Keratinocyte (primary cell): ENCODE results near the gene VTI1A. TPM values are rescaled to one million over a fixed set of nuclear protein-coding genes. Genes with fewer than 3 reads are reported as not detected.

Experiments
- DNase-seq: peaks from one replicate; pipeline ENCODE4 v3.0.0-alpha.2; 2011; ENCODE audit warnings: low read depth, missing footprints, low spot score
- FAIRE-seq: peaks from 2 replicates; lab custom pipeline; 2011; peaks lifted over from hg19 to GRCh38; lab: Jason Lieb, UNC
- H2AFZ ChIP-seq: 2 replicates; pipeline ENCODE4 v1.6.0; 2012; ENCODE audit warnings: low read length, control low read depth, inconsistent platforms; ENCODE audit not compliant: control insufficient read depth
- H3K27ac ChIP-seq: 2 replicates; pipeline ENCODE4 v1.5.1; 2011; ENCODE audit warnings: low read length; ENCODE audit not compliant: control insufficient read depth, insufficient read depth
- H3K27me3 ChIP-seq: 3 replicates; pipeline ENCODE4 v1.6.0; 2011; ENCODE audit warnings: low read length; ENCODE audit not compliant: control insufficient read depth, insufficient read depth; ENCODE audit errors: extremely low read depth
- H3K36me3 ChIP-seq, 2 experiments: 2 replicates in 1 of 2; 3 replicates in 1 of 2; pipeline ENCODE4 v1.5.1; 2011; ENCODE audit warnings: low read length in 2 of 2, mild to moderate bottlenecking in 1 of 2; ENCODE audit not compliant: control insufficient read depth in 2 of 2, insufficient read depth in 2 of 2; ENCODE audit errors: extremely low read depth in 1 of 2
- H3K4me1 ChIP-seq: 3 replicates; pipeline ENCODE4 v1.5.1; 2011; ENCODE audit warnings: low read length; ENCODE audit not compliant: control insufficient read depth, insufficient read depth; ENCODE audit errors: extremely low read depth
- H3K4me2 ChIP-seq: 3 replicates; pipeline ENCODE4 v1.6.0; 2011; ENCODE audit warnings: low read depth, low read length; ENCODE audit not compliant: control insufficient read depth, insufficient read depth; ENCODE audit errors: extremely low read depth
- H3K4me3 ChIP-seq, 3 experiments: fragments of 200-600 bp in 1 of 3; sonication (generic) in 1 of 3; 2 replicates in 2 of 3; 3 replicates in 1 of 3; pipeline ENCODE4 v1.5.1; 2011 to 2016; ENCODE audit warnings: low read length in 3 of 3, mild to moderate bottlenecking in 3 of 3, control low read depth in 2 of 3, inconsistent platforms in 1 of 3, low read depth in 1 of 3, mixed read lengths in 1 of 3, mixed run types in 1 of 3, moderate library complexity in 1 of 3; ENCODE audit not compliant: control insufficient read depth in 2 of 3, insufficient read depth in 2 of 3; ENCODE audit errors: extremely low read depth in 1 of 3
- H3K79me2 ChIP-seq: 2 replicates; pipeline ENCODE4 v1.6.0; 2012; ENCODE audit warnings: low read length; ENCODE audit not compliant: control insufficient read depth, insufficient read depth
- H3K9ac ChIP-seq: 3 replicates; pipeline ENCODE4 v1.6.0; 2011; ENCODE audit warnings: low read length; ENCODE audit not compliant: control insufficient read depth, insufficient read depth; ENCODE audit errors: extremely low read depth
- H3K9me1 ChIP-seq: 3 replicates; pipeline ENCODE4 v1.6.0; 2011; ENCODE audit warnings: low read length; ENCODE audit not compliant: control insufficient read depth, insufficient read depth; ENCODE audit errors: extremely low read depth
- H3K9me3 ChIP-seq: 2 replicates; pipeline ENCODE4 v1.5.1; 2012; ENCODE audit warnings: low read depth, low read length; ENCODE audit not compliant: control insufficient read depth
- H4K20me1 ChIP-seq: 3 replicates; pipeline ENCODE4 v1.6.0; 2011; ENCODE audit warnings: low read length; ENCODE audit not compliant: control insufficient read depth, insufficient read depth; ENCODE audit errors: extremely low read depth
- CTCF ChIP-seq, 3 experiments: IDR thresholded peaks in 1 of 3; conservative IDR thresholded peaks in 1 of 3; optimal IDR thresholded peaks in 1 of 3; 2 replicates in 2 of 3; 3 replicates in 1 of 3; pipeline versions ENCODE3 to v1.5.1; 2011; ENCODE audit warnings: low read length in 3 of 3, mild to moderate bottlenecking in 3 of 3, moderate library complexity in 2 of 3, control low read depth in 1 of 3, inconsistent platforms in 1 of 3; ENCODE audit not compliant: insufficient read depth in 2 of 3; ENCODE audit errors: extremely low read depth in 1 of 3
- EZH2 ChIP-seq: IDR thresholded peaks from one replicate; pipeline ENCODE4 v1.6.1; 2012; ENCODE audit warnings: inconsistent platforms, mild to moderate bottlenecking, low read length, moderate library complexity
- dilution Hi-C: fragments of 300-500 bp; cut with MboI; formaldehyde crosslinking; loops from one replicate; pipeline ENCODE4 v1.7.0; 2020; ENCODE audit warnings: low sequenced_read_pairs; ENCODE audit not compliant: extremely low pct_ligation_motif_present
- polyA plus RNA-seq, 5 experiments: library from polyadenylated mRNA; depleted of rRNA in 3 of 5; stranded (reverse) in 3 of 5; stranded (forward) in 1 of 5; unstranded in 1 of 5; fragments of >200 nt; gene quantifications; 1 replicate in 1 of 5; 2 replicates in 3 of 5; 3 replicates in 1 of 5; pipeline versions ENCODE4 v1.2.1 to v1.2.3, GENCODE V29; 2011 to 2012; ENCODE audit warnings: missing spikeins in 2 of 5, low read depth in 1 of 5, low replicate concordance in 1 of 5

Gene VTI1A
- polyA plus RNA-seq, 1 donor (not counting 4 experiments of a cell fraction or from before 2014, with no cell fraction given), result 18.5 TPM

GRCh38 chr10:112695539-112695938 is 248.5 kb downstream of the VTI1A start:
- DNase-seq (no peak), FAIRE-seq (no peak)
- Histone ChIP-seq H3K4me1 (no peaks in the 10 kb centered on the region), H3K9me1 (no peaks in the 10 kb centered on the region), H3K79me2 (no peaks in the 10 kb centered on the region), H3K27me3 (no peaks in the 10 kb centered on the region), H3K4me2 (no peak overlapping the region), H3K9me3 (no peaks in the 10 kb centered on the region), H4K20me1 (no peaks in the 10 kb centered on the region), H3K4me3 (no peak overlapping the region), H3K9ac (no peak overlapping the region), H2AFZ (no peak overlapping the region), H3K36me3 (no peaks in the 10 kb centered on the region), H3K27ac (no peak overlapping the region)
- dilution Hi-C loops, result no loop called here
- TF ChIP-seq EZH2, result no peak
- TF ChIP-seq CTCF (optimal IDR thresholded peaks at IDR 0.05 in 1 of 3, IDR thresholded peaks at IDR 0.05 in 1 of 3, conservative IDR thresholded peaks at IDR 0.05 in 1 of 3; ENCODE audit: extremely low read depth in 1 of 3, insufficient read depth in 2 of 3, low read length in 3 of 3), result no peak

DNA sequence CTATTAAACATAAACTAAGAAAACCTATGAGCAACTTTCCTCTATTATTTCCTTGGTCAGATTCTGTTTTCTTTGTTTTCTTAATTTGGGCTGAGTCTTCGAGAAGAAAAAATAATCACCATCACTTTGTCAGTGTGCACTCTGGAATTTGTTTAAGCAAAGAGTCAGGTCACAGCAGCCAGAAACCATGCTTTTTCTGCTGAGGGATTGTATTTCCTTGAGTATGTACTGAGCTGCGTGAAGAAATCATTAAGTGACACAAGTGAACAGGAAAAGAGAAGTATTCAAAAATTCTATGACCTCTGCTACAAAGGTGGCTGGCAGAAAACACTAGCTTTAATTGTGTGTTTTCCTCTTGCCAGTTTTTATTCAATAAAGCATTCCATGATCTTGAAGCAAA is 249.6 kb downstream of the VTI1A start:
- dilution Hi-C loops, result no loop called here

More for the DNA sequence above, 249.6 kb downstream of the VTI1A start:
- H3K9ac ChIP-seq, result no peak overlapping the region
- H3K27me3 ChIP-seq, result no peaks in the 10 kb centered on the region
- H3K4me1 ChIP-seq, result no peaks in the 10 kb centered on the region
- TF ChIP-seq CTCF (optimal IDR thresholded peaks at IDR 0.05 in 1 of 3, IDR thresholded peaks at IDR 0.05 in 1 of 3, conservative IDR thresholded peaks at IDR 0.05 in 1 of 3; ENCODE audit: extremely low read depth in 1 of 3, insufficient read depth in 2 of 3, low read length in 3 of 3) (no peak), EZH2 (no peak)
- no peaks in the 10 kb centered on the region for H3K36me3 ChIP-seq
- H3K4me2 ChIP-seq, result no peak overlapping the region
- H3K9me3 ChIP-seq, result no peaks in the 10 kb centered on the region
- H3K9me1 ChIP-seq, result no peaks in the 10 kb centered on the region
- no peak overlapping the region for H3K4me3 ChIP-seq
- H3K27ac ChIP-seq, result no peak overlapping the region
- H2AFZ ChIP-seq, result no peak overlapping the region
- FAIRE-seq, result no peak
- no peaks in the 10 kb centered on the region for H4K20me1 ChIP-seq
- DNase-seq, result no peak
- no peaks in the 10 kb centered on the region for H3K79me2 ChIP-seq
